ENCODE measurements around the gene CACNA1D.

Gene CACNA1D

GRCh38 chr3:53695324-53695690, 200.9 kb downstream of the CACNA1D start:
- DNase-seq: no peak

GRCh38 chr3:53696401-53697172, 202.2 kb downstream of the CACNA1D start:
- no peak for DNase-seq

GRCh38 chr3:53700441-53700840, 206.0 kb downstream of the CACNA1D start:
- DNase-seq: no peak

GRCh38 chr3:53702776-53703530, 208.5 kb downstream of the CACNA1D start:
- DNase-seq: no peak

- DNase-seq: no peak
Measured at GRCh38 chr3:53703630-53704362, 209.4 kb downstream of the CACNA1D start.

GRCh38 chr3:53704363-53704725, 209.9 kb downstream of the CACNA1D start:
- DNase-seq: no peak

GRCh38 chr3:53705024-53705745, 210.8 kb downstream of the CACNA1D start:
- no peak for DNase-seq

GRCh38 chr3:53705774-53706173, 211.4 kb downstream of the CACNA1D start:
- no peak for DNase-seq

- DNase-seq: no peak
Measured at GRCh38 chr3:53707222-53707621, 212.8 kb downstream of the CACNA1D start.

- DNase-seq: no peak
Measured at GRCh38 chr3:53708001-53708621, 213.7 kb downstream of the CACNA1D start.

- DNase-seq: no peak
Measured at GRCh38 chr3:53709256-53709655, 214.8 kb downstream of the CACNA1D start.

- peak; percentile 66 for DNase-seq
Measured at GRCh38 chr3:53709860-53710674, 215.7 kb downstream of the CACNA1D start.

- no peak for DNase-seq
Measured at GRCh38 chr3:53711387-53711786, 217.0 kb downstream of the CACNA1D start.

GRCh38 chr3:53712817-53713388, 218.5 kb downstream of the CACNA1D start:
- DNase-seq: no peak

- no peak for DNase-seq
Measured at GRCh38 chr3:53713626-53714025, 219.2 kb downstream of the CACNA1D start.

GRCh38 chr3:53715815-53716483, 221.5 kb downstream of the CACNA1D start:
- DNase-seq: no peak

GRCh38 chr3:53716998-53717397, 222.6 kb downstream of the CACNA1D start:
- no peak for DNase-seq

GRCh38 chr3:53718462-53718861, 224.1 kb downstream of the CACNA1D start:
- no peak for DNase-seq

GRCh38 chr3:53719796-53720195, 225.4 kb downstream of the CACNA1D start:
- DNase-seq: no peak

All from 8988T (cell line).